WTC11 (cell line): Measurements from ENCODE around the gene CAPN11.

Source experiments
- CBFB ChIP-seq: sonication (generic); formaldehyde crosslinking; IDR thresholded peaks from 2 replicates; pipeline ENCODE4 v1.8.1; 2022; ENCODE audit warnings: mild to moderate bottlenecking, low read depth, missing genetic modification reagents
- CTCF ChIP-seq: fragments of 200-600 bp; IDR thresholded peaks from 2 replicates; pipeline ENCODE4 v1.8.0; 2022; ENCODE audit warnings: antibody characterized with exemption
- E2F4 ChIP-seq: sonication (generic); formaldehyde crosslinking; IDR thresholded peaks from 2 replicates; pipeline ENCODE4 v1.8.1; 2022; ENCODE audit warnings: low read depth, mild to moderate bottlenecking, moderate library complexity, missing genetic modification reagents, borderline replicate concordance
- FOXJ3 ChIP-seq: sonication (generic); formaldehyde crosslinking; IDR thresholded peaks from 2 replicates; pipeline ENCODE4 v1.9.0; 2021; ENCODE audit warnings: missing genetic modification reagents, mild to moderate bottlenecking, borderline replicate concordance
- FOXK1 ChIP-seq: sonication (generic); formaldehyde crosslinking; IDR thresholded peaks from 2 replicates; pipeline ENCODE4 v1.8.0; 2022; ENCODE audit warnings: mild to moderate bottlenecking, moderate library complexity, missing genetic modification reagents
- HMGXB4 ChIP-seq: sonication (generic); formaldehyde crosslinking; IDR thresholded peaks from 2 replicates; pipeline ENCODE4 v1.8.1; 2023; ENCODE audit warnings: mild to moderate bottlenecking, moderate library complexity, missing genetic modification reagents
- IRF2 ChIP-seq: sonication (generic); formaldehyde crosslinking; IDR thresholded peaks from 2 replicates; pipeline ENCODE4 v1.8.0; 2022; ENCODE audit warnings: low read depth, missing genetic modification reagents, borderline replicate concordance
- MAX ChIP-seq: sonication (generic); formaldehyde crosslinking; IDR thresholded peaks from 2 replicates; pipeline ENCODE4 v1.8.0; 2022; ENCODE audit warnings: mild to moderate bottlenecking, missing genetic modification reagents
- MLX ChIP-seq: sonication (generic); formaldehyde crosslinking; IDR thresholded peaks from 2 replicates; pipeline ENCODE4 v1.8.1; 2023; ENCODE audit warnings: mild to moderate bottlenecking, missing genetic modification reagents, moderate library complexity
- PRDM15 ChIP-seq: sonication (generic); formaldehyde crosslinking; IDR thresholded peaks from 2 replicates; pipeline ENCODE4 v1.8.0; 2022; ENCODE audit warnings: missing genetic modification reagents
- SP1 ChIP-seq: sonication (generic); formaldehyde crosslinking; conservative IDR thresholded peaks from 2 replicates; pipeline ENCODE4 v1.8.1; 2022; ENCODE audit warnings: missing genetic modification reagents
- STAT6 ChIP-seq: sonication (generic); formaldehyde crosslinking; conservative IDR thresholded peaks from 2 replicates; pipeline ENCODE4 v1.8.1; 2023; ENCODE audit warnings: mild to moderate bottlenecking, low read depth, missing genetic modification reagents, moderate library complexity
- ZNF121 ChIP-seq: sonication (generic); formaldehyde crosslinking; IDR thresholded peaks from 2 replicates; pipeline ENCODE4 v1.8.0; 2023; ENCODE audit warnings: missing genetic modification reagents

GRCh38 chr6:44190715-44191114, 32.1 kb downstream of the CAPN11 start:
- no peak for TF ChIP-seq MAX (CRISPR knock-in tag)
- no peak for TF ChIP-seq HMGXB4 (CRISPR knock-in tag)
- TF ChIP-seq MLX (CRISPR knock-in tag) = no peak
- no peak for TF ChIP-seq CTCF
- no peak for TF ChIP-seq PRDM15 (CRISPR knock-in tag)
- no peak for TF ChIP-seq ZNF121 (CRISPR knock-in tag)
- TF ChIP-seq IRF2 = no peak
- no peak for TF ChIP-seq SP1 (CRISPR knock-in tag)
- TF ChIP-seq FOXK1 (CRISPR knock-in tag) = no peak
- no peak for TF ChIP-seq CBFB (CRISPR knock-in tag)
- TF ChIP-seq E2F4 (CRISPR knock-in tag) = no peak
- no peak for TF ChIP-seq STAT6 (CRISPR knock-in tag)
- no peak for TF ChIP-seq FOXJ3 (CRISPR knock-in tag)
